Measurements from ENCODE around the gene PRELID1. TPM values are rescaled to one million over a fixed set of nuclear protein-coding genes. Genes with fewer than 3 reads are reported as not detected.

The PRELID1 gene
- total and polyA plus RNA-seq, 8 donors, result 72.3 to 154 (median 86.4) TPM

GRCh38 chr5:177343777-177344176 lies 40.2 kb downstream of the PRELID1 start:
- no peak overlapping the region for H3K27ac ChIP-seq
- peaks cover 0 to 77% of the 10 kb centered on the region in 2 donors for H3K36me3 ChIP-seq
- intact Hi-C loops (cut with DNase I), result no loop called here
- H3K4me3 ChIP-seq, result no peak overlapping the region
- no peak for ATAC-seq
- H3K27me3 ChIP-seq, result no peaks in the 10 kb centered on the region
- TF ChIP-seq, protein P1, sequence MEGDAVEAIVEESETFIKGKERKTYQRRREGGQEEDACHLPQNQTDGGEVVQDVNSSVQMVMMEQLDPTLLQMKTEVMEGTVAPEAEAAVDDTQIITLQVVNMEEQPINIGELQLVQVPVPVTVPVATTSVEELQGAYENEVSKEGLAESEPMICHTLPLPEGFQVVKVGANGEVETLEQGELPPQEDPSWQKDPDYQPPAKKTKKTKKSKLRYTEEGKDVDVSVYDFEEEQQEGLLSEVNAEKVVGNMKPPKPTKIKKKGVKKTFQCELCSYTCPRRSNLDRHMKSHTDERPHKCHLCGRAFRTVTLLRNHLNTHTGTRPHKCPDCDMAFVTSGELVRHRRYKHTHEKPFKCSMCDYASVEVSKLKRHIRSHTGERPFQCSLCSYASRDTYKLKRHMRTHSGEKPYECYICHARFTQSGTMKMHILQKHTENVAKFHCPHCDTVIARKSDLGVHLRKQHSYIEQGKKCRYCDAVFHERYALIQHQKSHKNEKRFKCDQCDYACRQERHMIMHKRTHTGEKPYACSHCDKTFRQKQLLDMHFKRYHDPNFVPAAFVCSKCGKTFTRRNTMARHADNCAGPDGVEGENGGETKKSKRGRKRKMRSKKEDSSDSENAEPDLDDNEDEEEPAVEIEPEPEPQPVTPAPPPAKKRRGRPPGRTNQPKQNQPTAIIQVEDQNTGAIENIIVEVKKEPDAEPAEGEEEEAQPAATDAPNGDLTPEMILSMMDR (IDR thresholded peaks at IDR 0.05), result no peak
- no peak for DNase-seq
- no peaks in the 10 kb centered on the region for H3K9me3 ChIP-seq
- peaks cover 0 to 42% of the 10 kb centered on the region in 2 donors for H3K4me1 ChIP-seq

- no peaks in the 10 kb centered on the region for H3K9me3 ChIP-seq
- no peak overlapping the region for H3K27ac ChIP-seq
- ATAC-seq (no peak), DNase-seq (peak in 2 of 4 donors; percentile 0 to 9)
- H3K36me3 ChIP-seq, result peaks cover 0 to 83% of the 10 kb centered on the region in 2 donors
- H3K4me3 ChIP-seq, result no peak overlapping the region
- H3K4me1 ChIP-seq, result peaks cover 2 to 47% of the 10 kb centered on the region in 2 donors
- intact Hi-C loops (cut with DNase I), result no loop called here
- TF ChIP-seq, protein P1 (IDR thresholded peaks at IDR 0.05), result no peak
- no peaks in the 10 kb centered on the region for H3K27me3 ChIP-seq
Observed at GRCh38 chr5:177344891-177345290, 41.3 kb downstream of the PRELID1 start.

DNA sequence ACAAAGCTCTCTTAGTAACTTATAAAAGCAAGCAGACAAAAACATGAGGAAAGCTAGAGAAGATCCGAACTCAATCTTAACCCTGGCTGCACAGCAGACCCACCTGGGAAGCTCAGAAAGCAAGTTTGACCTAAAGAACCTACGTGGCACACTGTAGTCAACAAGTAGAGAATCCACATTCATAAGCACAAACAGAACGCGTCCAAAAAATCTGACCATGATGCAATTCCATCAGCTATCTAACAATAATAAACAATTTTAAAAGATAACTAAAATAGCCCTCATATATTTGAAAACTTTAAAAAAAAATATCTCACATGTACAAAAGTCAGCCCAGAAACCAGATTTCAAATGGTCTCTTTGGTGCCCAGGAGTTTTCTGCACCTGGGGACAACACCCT lies 43.2 kb downstream of the PRELID1 start:
- Histone ChIP-seq H3K9me3 (no peaks in the 10 kb centered on the region), H3K27ac (no peak overlapping the region), H3K27me3 (no peaks in the 10 kb centered on the region), H3K4me3 (no peak overlapping the region), H3K36me3 (peaks cover 0 to 72% of the 10 kb centered on the region in 2 donors), H3K4me1 (peaks cover 13 to 51% of the 10 kb centered on the region in 2 donors)
- DNase-seq (no peak), ATAC-seq (no peak)
- intact Hi-C loops (cut with DNase I), result no loop called here
- TF ChIP-seq, protein P1 (IDR thresholded peaks at IDR 0.05), result no peak

DNA sequence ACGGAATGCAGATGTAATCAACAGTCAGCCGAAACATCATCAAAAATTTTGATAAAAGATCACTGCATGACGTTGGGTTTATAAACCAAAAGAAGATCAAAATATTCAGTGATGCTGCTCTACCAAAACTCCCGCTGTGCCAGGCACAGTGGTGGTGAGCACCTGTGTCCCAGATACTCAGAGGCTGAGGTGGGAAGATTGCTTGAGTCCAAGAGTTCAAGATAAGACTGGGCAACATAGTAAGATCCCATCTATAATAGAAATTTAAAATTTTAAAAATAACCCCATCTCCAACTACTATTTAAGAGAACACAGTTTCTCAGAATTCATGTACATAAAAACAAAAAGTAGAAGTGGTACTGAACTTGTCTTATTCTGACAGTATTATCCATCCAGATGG lies 44.1 kb downstream of the PRELID1 start:
- TF ChIP-seq, protein P1 (IDR thresholded peaks at IDR 0.05), result no peak
- no peak overlapping the region for H3K27ac ChIP-seq
- H3K4me3 ChIP-seq, result no peak overlapping the region
- H3K36me3 ChIP-seq, result peaks cover 0 to 64% of the 10 kb centered on the region in 2 donors
- ATAC-seq (no peak), DNase-seq (peak in 1 of 4 donors; percentile 5)
- no peaks in the 10 kb centered on the region for H3K27me3 ChIP-seq
- no peaks in the 10 kb centered on the region for H3K9me3 ChIP-seq
- H3K4me1 ChIP-seq, result peaks cover 16 to 58% of the 10 kb centered on the region in 2 donors
- intact Hi-C loops (cut with DNase I), result no loop called here

GRCh38 chr5:177349362-177349647 lies 45.7 kb downstream of the PRELID1 start:
- ATAC-seq (no peak), DNase-seq (no peak)
- TF ChIP-seq, protein P1 (IDR thresholded peaks at IDR 0.05), result no peak
- Histone ChIP-seq H3K36me3 (peaks cover 0 to 52% of the 10 kb centered on the region in 2 donors), H3K4me3 (peak overlapping the region in 1 of 2 donors; percentile 91), H3K4me1 (peaks cover 16 to 59% of the 10 kb centered on the region in 2 donors), H3K27me3 (no peaks in the 10 kb centered on the region), H3K27ac (no peak overlapping the region), H3K9me3 (no peaks in the 10 kb centered on the region)
- intact Hi-C loops (cut with DNase I), result no loop called here
